ENCODE measurements around the gene SPTBN2.
"Not testable (repeated sequence)": the region's sequence is repeated elsewhere in the genome, so short reads cannot be mapped to it uniquely, and the experiment has no call there.

The SPTBN2 gene

DNA sequence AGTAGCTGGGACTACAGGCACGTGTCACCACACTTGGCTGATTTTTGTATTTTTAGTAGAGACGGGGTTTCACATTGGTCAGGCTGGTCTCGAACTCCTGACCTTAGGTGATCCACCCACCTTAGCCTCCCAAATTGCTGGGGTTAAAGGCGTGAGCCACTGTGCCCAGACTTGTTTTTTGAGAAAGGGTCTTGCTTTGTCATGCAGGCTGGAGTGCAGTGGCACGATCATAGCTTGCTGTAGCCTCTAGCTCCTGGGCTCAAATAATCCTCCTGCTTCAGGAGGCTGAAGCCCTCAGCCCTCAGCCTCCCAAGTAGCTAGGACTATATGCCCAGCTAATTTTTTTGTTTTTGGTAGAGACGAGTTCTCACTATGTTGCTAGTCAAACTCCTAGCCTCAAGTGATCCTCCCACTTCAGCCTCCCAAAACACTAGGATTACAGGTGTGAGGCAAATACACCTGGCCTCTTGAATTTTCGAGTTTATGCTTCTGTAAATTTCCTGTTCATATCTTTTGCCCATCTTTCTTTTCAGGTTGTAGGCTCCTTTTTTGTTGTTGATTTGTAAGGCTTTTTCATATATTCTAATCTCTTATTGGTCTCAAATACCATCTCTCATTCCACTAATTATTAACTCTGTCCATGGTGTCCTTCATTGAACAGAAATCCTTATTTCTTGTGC, 47.9 kb downstream of the SPTBN2 start:
- no peak for DNase-seq

GRCh38 chr11:66677599-66678375, 51.2 kb downstream of the SPTBN2 start, which contains the start of gene RBM4B:
RBM4B (minus strand) TSS chr11:66677887; CDS start chr11:66677079, 808 bp downstream.
- DNase-seq: peak; percentile 97

- no peak for DNase-seq
Measured at GRCh38 chr11:66676931-66677598, 52.0 kb downstream of the SPTBN2 start.

DNA sequence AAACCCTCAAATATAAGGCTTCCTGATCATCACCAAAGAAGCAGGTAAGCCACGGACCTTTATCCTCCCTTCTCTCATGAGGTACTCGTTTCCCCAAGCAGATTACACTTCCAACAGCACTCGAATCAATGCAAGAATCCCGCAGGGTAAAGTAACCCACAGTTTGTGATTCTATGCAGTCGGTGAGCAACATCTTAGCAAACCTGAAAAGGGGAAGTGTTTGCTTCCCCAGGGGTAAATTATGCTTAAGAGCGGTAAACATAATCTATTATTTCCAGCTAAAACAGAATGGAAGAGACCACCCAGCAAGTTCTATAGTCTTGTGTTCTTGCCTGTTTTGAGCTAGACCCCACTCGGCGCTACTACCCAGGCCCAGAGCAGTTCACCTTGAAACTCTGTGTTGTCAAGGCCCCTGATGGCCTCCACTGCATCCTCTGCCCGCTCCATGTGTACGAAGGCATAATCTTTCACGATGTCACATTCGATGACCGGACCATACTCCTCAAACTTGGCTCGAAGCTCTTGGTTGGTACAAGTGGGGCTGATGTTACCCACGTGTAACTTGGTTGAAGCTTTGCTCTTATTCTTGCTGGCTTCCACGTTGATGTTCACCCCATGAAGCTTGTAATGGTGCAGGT, 52.6 kb downstream of the SPTBN2 start:
- peak; percentile 34 for DNase-seq

DNA sequence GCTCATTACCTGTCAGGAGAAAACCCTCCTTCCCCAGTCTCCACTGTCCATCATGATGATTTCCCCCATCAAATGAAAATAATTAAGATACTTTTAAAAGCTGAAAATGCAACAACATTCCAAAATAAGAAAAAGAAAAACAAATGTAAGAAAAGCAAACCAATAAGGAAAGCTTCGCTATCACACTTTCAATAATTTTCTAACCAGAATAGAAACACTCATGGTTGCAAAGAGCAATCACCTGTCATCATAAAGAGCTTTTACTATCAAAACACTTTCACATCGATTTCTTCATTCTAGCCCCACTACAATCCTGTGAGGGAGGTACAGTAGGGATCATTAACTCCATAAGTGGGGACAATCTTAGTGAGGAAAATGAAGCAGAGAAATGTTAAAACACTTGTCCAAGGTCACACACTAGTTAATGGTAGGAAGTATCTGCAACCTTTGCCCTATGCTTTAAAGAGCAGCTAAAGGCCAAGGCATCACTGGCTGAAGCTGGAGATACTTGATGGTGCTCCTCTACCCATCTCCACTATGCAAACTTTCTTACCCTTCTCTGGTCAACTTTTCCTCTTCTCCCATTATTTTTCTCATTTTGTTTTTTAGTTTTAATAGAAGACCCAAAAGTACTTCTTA, 53.9 kb downstream of the SPTBN2 start:
- no peak for DNase-seq

DNA sequence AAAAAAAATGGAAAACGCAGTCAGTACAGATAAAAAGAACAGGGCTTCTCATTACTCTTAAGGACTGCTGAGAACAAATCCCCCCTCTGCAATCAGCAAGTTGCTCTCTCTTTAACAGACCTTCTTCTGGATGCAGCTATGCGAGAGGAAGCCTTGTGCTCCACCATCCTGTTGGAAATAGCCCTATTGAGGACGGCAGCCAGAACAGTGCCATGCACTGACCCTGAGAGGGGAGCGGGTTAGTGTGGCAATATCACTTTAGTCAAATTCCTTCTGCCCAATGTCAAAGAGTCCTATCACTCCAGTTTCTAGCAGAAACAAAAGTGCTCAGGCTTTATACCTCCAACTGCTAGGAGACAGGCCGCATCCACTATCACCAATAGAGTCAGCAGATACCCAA, 58.2 kb downstream of the SPTBN2 start:
- DNase-seq: no peak

GRCh38 chr11:66665369-66665768, 63.6 kb downstream of the SPTBN2 start:
- no peak for DNase-seq

DNA sequence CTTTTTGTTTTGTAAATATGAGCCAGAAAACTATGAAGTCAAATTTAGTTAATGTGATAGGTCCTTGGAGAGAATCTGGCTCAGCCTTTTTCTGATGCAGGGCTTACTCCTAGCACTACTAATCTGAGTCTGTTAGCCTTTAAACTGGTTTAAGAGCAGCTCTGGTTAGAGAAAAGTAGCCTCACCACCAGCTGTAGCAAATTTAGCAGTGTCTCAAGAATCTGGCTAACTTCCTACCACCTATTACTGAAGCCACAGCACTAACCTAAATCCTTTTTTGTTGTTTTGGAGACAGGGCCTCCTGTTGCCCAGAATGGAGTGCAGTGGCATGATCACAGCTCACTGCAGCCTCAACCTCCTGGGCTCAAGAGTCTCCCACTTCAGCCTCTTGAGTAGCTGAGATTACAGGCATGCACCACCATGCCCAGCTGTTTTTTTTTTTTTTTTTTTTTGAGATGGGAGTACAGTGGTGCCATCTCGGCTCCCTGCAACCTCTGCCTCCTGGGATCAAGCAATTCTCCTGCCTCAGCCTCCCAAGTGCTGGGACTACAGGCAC, 65.2 kb downstream of the SPTBN2 start:
- DNase-seq: no peak

- DNase-seq: peak; percentile 45
Measured at GRCh38 chr11:66659763-66660162, 69.3 kb downstream of the SPTBN2 start.

DNA sequence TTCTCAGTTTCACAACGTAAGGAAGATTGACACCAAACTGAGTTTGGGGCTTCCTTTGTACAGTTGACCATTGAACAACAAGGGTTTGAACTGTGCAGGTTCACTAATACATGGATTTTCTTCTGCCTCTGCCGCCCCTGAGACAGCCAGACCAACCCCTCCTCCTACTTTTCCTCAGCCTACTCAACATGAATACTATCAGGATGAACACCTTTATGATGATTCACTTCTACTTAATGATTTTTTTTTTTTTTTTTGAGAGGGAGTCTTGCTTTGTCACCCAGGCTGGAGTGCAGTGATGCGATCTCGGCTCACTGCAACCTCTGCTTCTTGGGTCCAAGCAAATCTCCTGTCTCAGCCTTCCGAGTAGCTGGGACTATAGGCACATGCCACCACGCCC, 75.9 kb downstream of the SPTBN2 start:
- DNase-seq: no peak

DNA sequence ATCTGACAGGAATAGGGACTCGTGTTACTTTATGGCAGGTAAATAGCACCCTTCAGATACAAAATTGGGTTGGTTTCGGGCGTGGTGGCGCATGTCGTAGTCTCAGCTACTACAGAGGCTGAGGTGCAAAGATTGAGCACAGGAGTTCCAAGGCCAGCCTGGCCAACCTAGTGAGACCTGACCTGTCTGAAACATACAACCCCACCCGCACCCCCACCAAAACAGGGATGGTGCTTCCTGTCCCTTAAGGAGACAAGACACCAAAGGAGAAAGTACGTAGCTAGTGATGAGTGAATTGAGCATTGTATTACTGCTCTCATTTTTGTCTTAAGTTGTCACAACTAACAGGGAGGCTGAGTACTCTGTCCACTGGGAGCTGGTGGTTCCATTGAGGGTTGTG, 76.4 kb downstream of the SPTBN2 start:
- no peak for DNase-seq

DNA sequence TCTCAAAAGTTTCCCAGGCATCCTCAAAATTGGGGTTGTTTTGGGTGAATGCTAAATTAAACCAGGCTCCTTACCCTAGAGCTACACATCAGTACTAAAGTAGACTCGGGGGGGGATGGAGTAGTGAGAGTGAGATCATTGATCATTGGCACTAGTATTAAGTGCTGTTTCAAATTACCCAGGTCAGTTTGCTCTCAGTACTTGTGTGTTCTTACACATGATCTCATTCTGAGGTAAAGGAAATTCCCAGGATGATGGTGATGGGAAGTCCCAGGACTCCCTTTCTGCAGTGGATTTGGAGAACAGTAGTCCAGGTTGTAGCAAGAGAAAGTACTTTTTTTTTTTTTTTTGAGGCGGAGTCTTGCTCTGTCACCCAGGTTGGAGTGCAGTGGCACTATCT, 78.0 kb downstream of the SPTBN2 start:
- no peak for DNase-seq

DNA sequence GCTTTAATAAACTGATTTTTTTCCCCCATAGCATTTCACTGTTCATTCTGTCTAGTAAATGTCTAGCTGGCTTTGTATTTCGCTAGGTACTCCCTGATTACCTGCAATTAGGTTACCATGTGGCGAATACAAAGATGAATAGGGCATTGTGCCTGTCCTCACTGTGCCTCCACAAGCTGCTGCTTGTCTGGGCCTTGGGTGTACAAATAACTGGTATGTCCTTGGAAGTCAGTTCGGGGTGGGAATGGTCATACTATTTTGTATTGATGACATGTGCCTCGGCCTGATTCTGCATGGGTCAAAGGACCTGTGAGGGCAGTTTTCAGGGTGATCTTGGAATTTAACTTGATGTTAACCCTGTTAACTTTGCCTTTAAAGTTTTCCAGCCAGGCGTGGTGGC, 79.1 kb downstream of the SPTBN2 start:
- no peak for DNase-seq

DNA sequence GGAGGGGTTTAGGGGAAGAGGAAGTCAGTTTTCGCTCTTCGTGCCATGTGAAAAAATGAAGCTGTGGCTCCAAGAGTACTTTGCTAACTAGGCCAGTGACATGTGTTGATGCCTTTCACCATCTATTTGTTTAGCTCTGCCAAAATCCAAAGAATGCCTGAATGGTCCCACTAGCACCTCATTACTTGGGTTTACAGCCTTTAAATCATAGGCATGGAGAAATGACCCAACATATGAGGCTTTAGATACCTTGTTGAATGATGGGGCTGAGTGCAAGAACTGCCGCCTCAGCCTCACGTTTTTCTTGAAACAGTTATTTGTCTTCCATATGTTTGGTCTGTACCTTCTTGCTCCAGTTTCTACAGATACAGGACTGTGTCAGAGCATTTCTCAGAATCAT, 82.2 kb downstream of the SPTBN2 start:
- no peak for DNase-seq

- DNase-seq: no peak
Measured at GRCh38 chr11:66643745-66644437, 85.1 kb downstream of the SPTBN2 start.

DNA sequence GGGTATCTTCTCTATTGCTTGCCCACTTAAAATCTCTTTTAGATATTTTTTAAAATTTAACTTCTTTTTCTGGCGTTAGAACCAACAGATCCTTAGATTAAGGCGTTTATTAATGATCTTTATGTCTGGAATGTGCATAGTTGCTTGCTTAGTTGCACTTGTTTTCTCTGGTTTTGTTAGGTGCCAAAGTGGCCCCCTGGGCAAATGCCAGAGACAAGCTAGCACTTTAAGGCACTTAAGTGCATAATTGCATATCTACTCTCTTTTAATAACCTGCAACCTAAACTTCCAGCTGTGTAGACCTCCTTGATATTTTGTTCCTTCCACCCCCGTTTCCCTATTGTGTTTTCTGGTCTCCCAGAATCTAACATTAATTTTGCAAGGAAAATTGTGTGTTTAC, 87.2 kb downstream of the SPTBN2 start:
- DNase-seq: no peak

GRCh38 chr11:66639814-66640340, 89.1 kb downstream of the SPTBN2 start:
- DNase-seq: not testable (repeated sequence)

DNA sequence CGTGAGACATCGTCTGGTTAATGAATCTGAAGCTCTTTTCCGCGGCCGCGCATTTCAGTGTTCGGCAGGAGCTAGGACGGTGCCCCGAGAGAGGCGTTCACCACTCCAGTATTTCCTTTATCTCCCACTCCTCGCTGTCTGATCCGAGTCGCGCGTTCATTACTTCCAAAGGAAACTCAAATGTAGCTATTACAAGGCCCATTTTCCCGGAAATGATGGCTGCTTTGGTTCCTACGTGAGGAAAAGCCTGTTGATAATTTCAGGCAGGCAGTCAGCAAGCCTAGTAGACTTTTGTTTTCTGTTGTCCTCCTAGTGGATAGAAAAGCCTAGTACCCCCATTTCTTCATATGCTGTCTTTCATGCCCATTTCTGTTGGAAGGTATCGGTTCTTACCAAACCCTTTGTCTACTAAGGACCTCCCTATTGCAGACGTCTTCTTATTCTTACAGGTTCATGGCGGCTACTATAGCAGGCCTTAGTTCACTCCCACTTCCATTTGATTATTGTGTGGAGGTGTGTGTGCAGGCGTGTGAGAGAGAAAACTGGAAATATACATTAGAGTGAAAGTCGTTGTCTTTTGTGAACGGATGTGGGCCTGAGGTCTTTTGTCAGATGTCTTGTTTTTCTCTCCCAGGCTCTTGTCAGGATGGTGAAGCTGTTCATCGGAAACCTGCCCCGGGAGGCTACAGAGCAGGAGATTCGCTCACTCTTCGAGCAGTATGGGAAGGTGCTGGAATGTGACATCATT, 89.8 kb downstream of the SPTBN2 start:
- DNase-seq: peak; percentile 68

DNA sequence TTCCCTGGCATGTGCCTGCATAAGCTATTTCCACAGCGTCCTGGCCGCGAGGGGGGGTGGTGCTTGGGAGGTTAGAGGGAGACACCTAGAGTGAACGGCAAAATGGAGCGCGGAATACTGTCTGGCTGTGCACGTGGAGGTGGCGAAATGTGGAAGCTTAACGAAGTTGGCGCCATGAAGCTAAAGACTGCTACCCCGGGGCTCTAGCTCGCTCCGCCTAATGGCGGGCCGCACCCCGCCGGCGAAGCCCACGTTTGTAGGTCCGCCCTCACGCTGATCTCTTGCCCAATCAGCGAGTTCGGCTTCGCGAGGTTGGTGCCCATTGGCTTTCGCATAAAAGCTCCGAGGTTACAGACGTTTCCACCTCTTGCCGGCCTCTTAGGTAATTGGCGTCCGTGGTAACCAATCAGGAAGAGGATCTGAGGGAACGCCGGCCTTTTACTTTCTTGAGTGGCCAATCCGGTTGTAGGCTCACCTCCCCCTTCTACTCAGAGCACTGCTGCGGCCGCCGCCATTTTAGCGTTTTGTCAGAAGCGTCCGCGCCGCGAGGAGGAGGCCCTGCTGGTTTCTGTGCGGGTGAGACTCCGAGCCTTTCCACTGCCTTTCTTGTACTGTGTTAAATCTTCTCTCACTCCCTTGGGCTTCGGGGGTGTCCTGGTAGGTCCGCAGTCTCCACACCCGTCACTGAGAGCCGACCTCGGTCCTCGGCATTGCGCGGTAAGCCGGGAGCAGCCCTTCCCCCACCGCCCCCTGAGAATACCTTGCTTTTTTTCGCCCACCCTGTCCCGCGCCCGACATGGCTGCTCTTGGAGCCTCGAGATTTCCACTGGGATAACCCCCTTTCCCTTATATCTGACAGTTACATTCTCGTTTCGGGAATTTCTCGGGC, 90.6 kb downstream of the SPTBN2 start, which contains the start of gene RBM4:
RBM4 (plus strand) TSS at position 527 of the 889 bp plus-strand sequence. CDS start 1,009 bp downstream, outside the sequence.
- DNase-seq: peak; percentile 100

All from suppressor macrophage treated with lipopolysaccharide for 4 hours (primary cell).